Transverse colon (tissue), 4 donors: Measurements from ENCODE around the gene FAM8A1.

Source experiments
- POLR2AphosphoS5 ChIP-seq, 3 donors: sonication (generic); formaldehyde crosslinking; IDR thresholded peaks; one replicate each; pipeline ENCODE4 v1.6.1; 2016; ENCODE audit warnings: antibody characterized with exemption in 3 of 3
- TF ChIP-seq, protein P1 (sequence below), 5 experiments: fragments of 200-600 bp in 3 of 5; fragments of 450-650 bp in 2 of 5; sonication (generic) in 3 of 5; IDR thresholded peaks; 1 replicate in 2 of 5; 2 replicates in 3 of 5; pipeline ENCODE4 v1.5.1; 2016 to 2017; ENCODE audit warnings: antibody characterized with exemption in 5 of 5, inconsistent platforms in 3 of 5, mild to moderate bottlenecking in 2 of 5, moderate library complexity in 1 of 5

DNA sequence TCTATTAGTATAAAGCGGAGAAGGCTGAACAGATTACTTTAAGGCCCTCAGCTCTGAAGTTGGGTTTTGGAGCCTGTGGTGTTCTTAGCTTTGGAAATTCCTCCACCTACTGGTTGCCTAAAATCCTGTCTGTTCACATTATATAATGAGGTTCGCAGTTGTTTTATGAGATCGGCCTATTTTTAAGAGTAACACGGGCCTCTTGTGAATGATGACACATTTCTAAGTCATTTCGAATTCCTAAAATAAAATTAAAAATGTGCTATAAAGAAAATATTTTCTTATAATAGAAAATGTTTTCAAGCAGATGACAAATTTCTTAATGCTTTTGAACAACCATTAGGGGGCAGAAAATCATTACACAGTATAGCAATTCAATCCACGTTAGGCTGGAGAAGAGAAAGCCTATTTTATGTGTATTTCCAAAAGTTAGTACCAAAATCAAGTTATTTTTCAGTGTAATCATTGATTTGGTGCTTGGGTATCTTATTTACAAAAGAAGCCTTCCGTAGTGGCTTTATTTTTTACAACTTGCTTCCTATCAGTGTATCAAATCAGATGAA lies 15.8 kb upstream of the FAM8A1 start:
- TF ChIP-seq, protein P1, sequence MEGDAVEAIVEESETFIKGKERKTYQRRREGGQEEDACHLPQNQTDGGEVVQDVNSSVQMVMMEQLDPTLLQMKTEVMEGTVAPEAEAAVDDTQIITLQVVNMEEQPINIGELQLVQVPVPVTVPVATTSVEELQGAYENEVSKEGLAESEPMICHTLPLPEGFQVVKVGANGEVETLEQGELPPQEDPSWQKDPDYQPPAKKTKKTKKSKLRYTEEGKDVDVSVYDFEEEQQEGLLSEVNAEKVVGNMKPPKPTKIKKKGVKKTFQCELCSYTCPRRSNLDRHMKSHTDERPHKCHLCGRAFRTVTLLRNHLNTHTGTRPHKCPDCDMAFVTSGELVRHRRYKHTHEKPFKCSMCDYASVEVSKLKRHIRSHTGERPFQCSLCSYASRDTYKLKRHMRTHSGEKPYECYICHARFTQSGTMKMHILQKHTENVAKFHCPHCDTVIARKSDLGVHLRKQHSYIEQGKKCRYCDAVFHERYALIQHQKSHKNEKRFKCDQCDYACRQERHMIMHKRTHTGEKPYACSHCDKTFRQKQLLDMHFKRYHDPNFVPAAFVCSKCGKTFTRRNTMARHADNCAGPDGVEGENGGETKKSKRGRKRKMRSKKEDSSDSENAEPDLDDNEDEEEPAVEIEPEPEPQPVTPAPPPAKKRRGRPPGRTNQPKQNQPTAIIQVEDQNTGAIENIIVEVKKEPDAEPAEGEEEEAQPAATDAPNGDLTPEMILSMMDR (IDR thresholded peaks at IDR 0.05), result peak; percentile 71 to 95 (median 77)
- no peak for TF ChIP-seq POLR2AphosphoS5 (IDR thresholded peaks at IDR 0.05)
